SK-N-SH (cell line): ENCODE data around the gene CYP46A1. TPM values are rescaled to one million over a fixed set of nuclear protein-coding genes. Genes with fewer than 3 reads are reported as not detected.

Source experiments
- CTCF ChIA-PET: fragments of 300-600, 350-600 bp; formaldehyde crosslinking; extraction: SDS; loops from one replicate; lab custom pipeline; 2021; lab: Yijun Ruan, JAX
- POLR2A ChIA-PET: fragments of 350-600 bp; sonication (Branson Sonifier 250); formaldehyde crosslinking; extraction: SDS; loops from one replicate; lab custom pipeline; 2020; ENCODE audit warnings: antibody characterized with exemption, inconsistent platforms; lab: Yijun Ruan, JAX
- DNase-seq: peaks from one replicate; pipeline ENCODE4 v3.0.0; 2012
- H2AFZ ChIP-seq: fragments of 200-600 bp; sonication (generic); 2 replicates; pipeline ENCODE4 v1.8.1; 2016; ENCODE audit warnings: antibody characterized with exemption, mild to moderate bottlenecking, low read depth
- H3F3A ChIP-seq: fragments of 200-600 bp; sonication (generic); replicated peaks from 2 replicates; pipeline ENCODE3; 2016; ENCODE audit warnings: antibody characterized with exemption, mild to moderate bottlenecking; ENCODE audit not compliant: insufficient read depth
- H3K27ac ChIP-seq, 2 experiments: fragments of 200-500 bp in 1 of 2; fragments of 200-600 bp in 1 of 2; sonication (Bioruptor generic) in 1 of 2; sonication (generic), shearing (Covaris generic) in 1 of 2; 2 replicates each; pipeline versions ENCODE4 v1.5.1 to v1.6.1; 2014 to 2016; ENCODE audit warnings: low read depth in 2 of 2, inconsistent platforms in 1 of 2, low read length in 1 of 2, mild to moderate bottlenecking in 1 of 2, mixed read lengths in 1 of 2
- H3K27me3 ChIP-seq: fragments of 200-600 bp; sonication (generic), shearing (Covaris generic); 2 replicates; pipeline ENCODE4 v1.6.1; 2016; ENCODE audit warnings: mixed run types; ENCODE audit not compliant: insufficient read depth
- H3K36me3 ChIP-seq, 2 experiments: fragments of 200-500 bp in 1 of 2; fragments of 200-600 bp in 1 of 2; sonication (Bioruptor generic) in 1 of 2; sonication (generic) in 1 of 2; replicated peaks in 1 of 2; 2 replicates each; pipeline versions ENCODE3 to v1.5.1; 2014 to 2016; ENCODE audit warnings: low read length in 1 of 2, mild to moderate bottlenecking in 1 of 2; ENCODE audit not compliant: insufficient read depth in 2 of 2, control insufficient read depth in 1 of 2
- H3K4me1 ChIP-seq, 2 experiments: fragments of 200-500 bp in 1 of 2; fragments of 200-600 bp in 1 of 2; sonication (Bioruptor generic) in 1 of 2; sonication (generic), shearing (Covaris generic) in 1 of 2; 2 replicates each; pipeline versions ENCODE4 v1.5.1 to v1.6.1; 2014 to 2016; ENCODE audit warnings: low read depth in 1 of 2, low read length in 1 of 2, mixed run types in 1 of 2; ENCODE audit not compliant: insufficient read depth in 2 of 2, control insufficient read depth in 1 of 2
- H3K4me2 ChIP-seq: fragments of 200-600 bp; sonication (generic), shearing (Covaris generic); 2 replicates; pipeline ENCODE4 v1.6.1; 2017; ENCODE audit warnings: mixed run types
- H3K4me3 ChIP-seq, 2 experiments: fragments of 200-500 bp in 1 of 2; fragments of 200-600 bp in 1 of 2; sonication (Bioruptor generic) in 1 of 2; sonication (generic), shearing (Covaris generic) in 1 of 2; 2 replicates each; pipeline versions ENCODE4 v1.5.1 to v1.8.1; 2014 to 2016; ENCODE audit warnings: low read depth in 2 of 2, inconsistent platforms in 1 of 2, low read length in 1 of 2, mild to moderate bottlenecking in 1 of 2, mixed read lengths in 1 of 2, moderate library complexity in 1 of 2
- H3K79me2 ChIP-seq: fragments of 200-600 bp; sonication (generic); 2 replicates; pipeline ENCODE4 v1.8.1; 2017; ENCODE audit warnings: mild to moderate bottlenecking; ENCODE audit not compliant: insufficient read depth
- H3K9ac ChIP-seq: fragments of 200-600 bp; sonication (generic); 2 replicates; pipeline ENCODE4 v1.6.1; 2017; ENCODE audit warnings: mixed run types
- H3K9me2 ChIP-seq: fragments of 200-600 bp; sonication (generic); 2 replicates; pipeline ENCODE4 v1.6.1; 2017; ENCODE audit warnings: mixed run types
- H3K9me3 ChIP-seq: fragments of 200-600 bp; sonication (generic); 2 replicates; pipeline ENCODE4 v1.6.1; 2017; ENCODE audit warnings: mixed run types, mild to moderate bottlenecking, moderate library complexity
- H4K20me1 ChIP-seq: fragments of 200-600 bp; sonication (generic); 2 replicates; pipeline ENCODE4 v1.6.1; 2017; ENCODE audit warnings: mild to moderate bottlenecking, mixed run types; ENCODE audit not compliant: insufficient read depth
- CHD2 ChIP-seq: fragments of 150-350 bp; IDR thresholded peaks from 2 replicates; pipeline ENCODE4 v1.6.1; 2018; ENCODE audit warnings: low read length; ENCODE audit not compliant: partially characterized antibody
- FOSL2 ChIP-seq: IDR thresholded peaks from 2 replicates; pipeline ENCODE4 v1.4.0; 2012; ENCODE audit warnings: low read depth, mild to moderate bottlenecking, moderate library complexity, borderline replicate concordance
- JUND ChIP-seq: IDR thresholded peaks from 2 replicates; pipeline ENCODE4 v1.4.0; 2012
- MXI1 ChIP-seq: IDR thresholded peaks from 2 replicates; pipeline ENCODE4 v1.6.1; 2012; ENCODE audit warnings: mild to moderate bottlenecking, low read depth, low read length, improper control_type of control experiment
- POLR2AphosphoS5 ChIP-seq: IDR thresholded peaks from 2 replicates; pipeline ENCODE4 v1.6.1; 2012; ENCODE audit warnings: low read depth, low read length
- RAD21 ChIP-seq: IDR thresholded peaks from 2 replicates; pipeline ENCODE4 v1.6.1; 2012; ENCODE audit warnings: mild to moderate bottlenecking, low read length
- RCOR1 ChIP-seq: fragments of 150-350 bp; IDR thresholded peaks from 2 replicates; pipeline ENCODE4 v1.6.1; 2017; ENCODE audit warnings: antibody characterized with exemption, low read length
- RXRA ChIP-seq: IDR thresholded peaks from 2 replicates; pipeline ENCODE4 v1.4.0; 2012; ENCODE audit warnings: low read depth, mild to moderate bottlenecking, borderline replicate concordance
- SMC3 ChIP-seq: IDR thresholded peaks from 2 replicates; pipeline ENCODE4 v1.6.1; 2012; ENCODE audit warnings: low read depth, low read length, improper control_type of control experiment
- TCF12 ChIP-seq: IDR thresholded peaks from 2 replicates; pipeline ENCODE4 v1.4.0; 2012
- YY1 ChIP-seq: IDR thresholded peaks from 2 replicates; pipeline ENCODE4 v1.4.0; 2012; ENCODE audit warnings: low read depth, mild to moderate bottlenecking
- WGBS: methylation state at CpG from one replicate; pipeline ENCODE4 v1.1.6; 2017; ENCODE audit warnings: low lambda C conversion rate; 5-methylcytosine and 5-hydroxymethylcytosine counted together
- polyA plus RNA-seq, 3 experiments: library from polyadenylated mRNA; depleted of rRNA; stranded (reverse); fragments of >200 nt; gene quantifications; 2 replicates each; pipeline ENCODE4 v1.2.3, GENCODE V29; 2012
- TF ChIP-seq, protein P1 (sequence below): IDR thresholded peaks from 2 replicates; pipeline ENCODE4; 2012
- TF ChIP-seq, protein P2 (sequence below): IDR thresholded peaks from 2 replicates; pipeline ENCODE4 v1.4.0; 2012; ENCODE audit warnings: low read depth
- TF ChIP-seq, protein P3 (sequence below): fragments of 200-600 bp; sonication (generic); IDR thresholded peaks from 2 replicates; pipeline ENCODE4 v1.6.1; 2017; ENCODE audit warnings: antibody characterized with exemption, mild to moderate bottlenecking, moderate library complexity
- TF ChIP-seq, protein P4 (sequence below): fragments of 150-350 bp; IDR thresholded peaks from 2 replicates; pipeline ENCODE4 v1.6.1; 2016; ENCODE audit warnings: mild to moderate bottlenecking, low read depth, low read length

The CYP46A1 gene
- polyA plus RNA-seq, 1 of the 3 experiments (the other 2 are of a cell fraction): 0.30 TPM

DNA sequence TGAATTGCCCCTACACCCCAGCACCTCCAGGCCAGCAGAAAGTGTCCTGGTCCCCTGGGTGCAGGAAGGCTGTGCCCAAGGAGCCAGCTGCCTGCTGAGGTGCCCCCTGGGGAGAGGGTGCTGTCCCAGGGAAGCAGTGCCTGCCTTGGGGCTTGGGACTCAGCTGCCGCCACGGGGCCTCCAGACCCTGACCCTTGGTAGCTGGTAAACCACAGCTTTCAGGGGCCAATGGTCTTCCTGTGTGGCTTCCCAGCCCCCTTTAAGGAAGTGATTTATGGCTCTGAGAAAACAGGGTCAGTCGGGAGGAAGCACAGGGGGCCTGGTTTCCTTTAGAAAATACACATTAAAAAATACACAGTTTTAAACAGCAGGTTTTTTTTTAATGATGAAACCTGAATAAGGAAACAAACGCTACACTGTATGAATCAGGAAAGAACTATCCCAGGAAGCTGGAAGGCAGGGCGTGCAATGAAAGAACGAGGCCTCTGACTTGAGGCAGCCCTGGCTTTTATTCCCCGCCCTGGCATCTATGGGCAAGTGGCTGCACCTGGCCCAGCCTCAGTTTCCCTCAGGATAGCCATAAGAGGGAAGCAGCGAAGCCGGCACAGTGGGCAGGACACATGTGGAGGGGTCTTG is 68.5 kb downstream of the CYP46A1 start:
- Histone ChIP-seq H3K4me2 (peak overlapping the region; percentile 63), H3F3A (peaks cover 10% of the 10 kb centered on the region)
- DNase-seq: no peak
- POLR2A ChIA-PET: no interaction called here
- TF ChIP-seq CHD2 (no peak), RCOR1 (no peak), MXI1 (no peak), TCF12 (peak; percentile 25; the same call in 1 of the 2 replicates), JUND (peak; percentile 41), SMC3 (no peak), RAD21 (no peak), FOSL2 (peak; percentile 32; the same call in 1 of the 2 replicates), YY1 (no peak), POLR2AphosphoS5 (no peak), RXRA (no peak)
- TF ChIP-seq, protein P1, sequence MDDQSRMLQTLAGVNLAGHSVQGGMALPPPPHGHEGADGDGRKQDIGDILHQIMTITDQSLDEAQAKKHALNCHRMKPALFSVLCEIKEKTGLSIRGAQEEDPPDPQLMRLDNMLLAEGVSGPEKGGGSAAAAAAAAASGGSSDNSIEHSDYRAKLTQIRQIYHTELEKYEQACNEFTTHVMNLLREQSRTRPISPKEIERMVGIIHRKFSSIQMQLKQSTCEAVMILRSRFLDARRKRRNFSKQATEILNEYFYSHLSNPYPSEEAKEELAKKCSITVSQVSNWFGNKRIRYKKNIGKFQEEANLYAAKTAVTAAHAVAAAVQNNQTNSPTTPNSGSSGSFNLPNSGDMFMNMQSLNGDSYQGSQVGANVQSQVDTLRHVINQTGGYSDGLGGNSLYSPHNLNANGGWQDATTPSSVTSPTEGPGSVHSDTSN: peak; percentile 37; the same call in 1 of the 2 replicates
- TF ChIP-seq, protein P2, sequence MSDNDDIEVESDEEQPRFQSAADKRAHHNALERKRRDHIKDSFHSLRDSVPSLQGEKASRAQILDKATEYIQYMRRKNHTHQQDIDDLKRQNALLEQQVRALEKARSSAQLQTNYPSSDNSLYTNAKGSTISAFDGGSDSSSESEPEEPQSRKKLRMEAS: peak; percentile 33; the same call in 1 of the 2 replicates
- TF ChIP-seq, protein P3, sequence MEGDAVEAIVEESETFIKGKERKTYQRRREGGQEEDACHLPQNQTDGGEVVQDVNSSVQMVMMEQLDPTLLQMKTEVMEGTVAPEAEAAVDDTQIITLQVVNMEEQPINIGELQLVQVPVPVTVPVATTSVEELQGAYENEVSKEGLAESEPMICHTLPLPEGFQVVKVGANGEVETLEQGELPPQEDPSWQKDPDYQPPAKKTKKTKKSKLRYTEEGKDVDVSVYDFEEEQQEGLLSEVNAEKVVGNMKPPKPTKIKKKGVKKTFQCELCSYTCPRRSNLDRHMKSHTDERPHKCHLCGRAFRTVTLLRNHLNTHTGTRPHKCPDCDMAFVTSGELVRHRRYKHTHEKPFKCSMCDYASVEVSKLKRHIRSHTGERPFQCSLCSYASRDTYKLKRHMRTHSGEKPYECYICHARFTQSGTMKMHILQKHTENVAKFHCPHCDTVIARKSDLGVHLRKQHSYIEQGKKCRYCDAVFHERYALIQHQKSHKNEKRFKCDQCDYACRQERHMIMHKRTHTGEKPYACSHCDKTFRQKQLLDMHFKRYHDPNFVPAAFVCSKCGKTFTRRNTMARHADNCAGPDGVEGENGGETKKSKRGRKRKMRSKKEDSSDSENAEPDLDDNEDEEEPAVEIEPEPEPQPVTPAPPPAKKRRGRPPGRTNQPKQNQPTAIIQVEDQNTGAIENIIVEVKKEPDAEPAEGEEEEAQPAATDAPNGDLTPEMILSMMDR: no peak
- TF ChIP-seq, protein P4, sequence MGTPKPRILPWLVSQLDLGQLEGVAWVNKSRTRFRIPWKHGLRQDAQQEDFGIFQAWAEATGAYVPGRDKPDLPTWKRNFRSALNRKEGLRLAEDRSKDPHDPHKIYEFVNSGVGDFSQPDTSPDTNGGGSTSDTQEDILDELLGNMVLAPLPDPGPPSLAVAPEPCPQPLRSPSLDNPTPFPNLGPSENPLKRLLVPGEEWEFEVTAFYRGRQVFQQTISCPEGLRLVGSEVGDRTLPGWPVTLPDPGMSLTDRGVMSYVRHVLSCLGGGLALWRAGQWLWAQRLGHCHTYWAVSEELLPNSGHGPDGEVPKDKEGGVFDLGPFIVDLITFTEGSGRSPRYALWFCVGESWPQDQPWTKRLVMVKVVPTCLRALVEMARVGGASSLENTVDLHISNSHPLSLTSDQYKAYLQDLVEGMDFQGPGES: no peak
- TF ChIP-seq, all 33 proteins: peak for 5
- 27% methylated on average over 7 of the region's 9 CpGs for WGBS
- no peaks in the 10 kb centered on the region for H3K27me3 ChIP-seq
- no peak overlapping the region for H3K4me3 ChIP-seq
- H3K79me2 ChIP-seq: no peaks in the 10 kb centered on the region
- CTCF ChIA-PET: interaction anchor here (1.0 to 4.2 kb wide), 7 partner anchors 15 to 404 kb away, joined by 3 to 25 read pairs (median 3); no protein-coding TSS in a partner anchor
- H3K27ac ChIP-seq: peak overlapping the region in 1 of 2 experiments; percentile 37; a peak in 2 of 4 replicates
- H3K9me2 ChIP-seq: no peaks in the 10 kb centered on the region
- peak overlapping the region; percentile 43; the same call in 1 of the 2 replicates for H3K9ac ChIP-seq
- peaks cover 19 to 45% of the 10 kb centered on the region in 2 experiments; a peak in 3 of 4 replicates for H3K4me1 ChIP-seq
- H3K9me3 ChIP-seq: no peaks in the 10 kb centered on the region
- H3K36me3 ChIP-seq: no peaks in the 10 kb centered on the region
- H4K20me1 ChIP-seq: no peaks in the 10 kb centered on the region
- peak overlapping the region; percentile 49; the same call in 1 of the 2 replicates for H2AFZ ChIP-seq
